IPS-20b (cell line): ENCODE data around the gene CDHR3.
"Not testable (repeated sequence)": the region's sequence is repeated elsewhere in the genome, so short reads cannot be mapped to it uniquely, and the experiment has no call there.

Experiments
- H3K27ac ChIP-seq: one replicate; pipeline ENCODE4 v1.5.1; 2013; ENCODE audit warnings: low read length
- H3K27me3 ChIP-seq: 2 replicates; pipeline ENCODE4 v1.6.1; 2013; ENCODE audit warnings: mild to moderate bottlenecking, low read length, inconsistent platforms; ENCODE audit not compliant: insufficient read depth
- H3K36me3 ChIP-seq: 2 replicates; pipeline ENCODE4 v1.6.1; 2013; ENCODE audit warnings: low read depth, mild to moderate bottlenecking, inconsistent platforms, low read length, moderate library complexity; ENCODE audit not compliant: insufficient read depth
- H3K4me1 ChIP-seq: 2 replicates; pipeline ENCODE4 v1.6.1; 2013; ENCODE audit warnings: mild to moderate bottlenecking, control low read depth, inconsistent platforms, low read length, moderate library complexity; ENCODE audit not compliant: insufficient read depth
- H3K4me3 ChIP-seq: 2 replicates; pipeline ENCODE4 v1.5.1; 2013; ENCODE audit warnings: mild to moderate bottlenecking, low read length, inconsistent platforms
- H3K9ac ChIP-seq: 2 replicates; pipeline ENCODE4 v1.6.1; 2013; ENCODE audit warnings: low read depth, mild to moderate bottlenecking, inconsistent platforms, low read length, moderate library complexity
- H3K9me3 ChIP-seq: 2 replicates; pipeline ENCODE4 v1.6.1; 2013; ENCODE audit warnings: mild to moderate bottlenecking, low read depth, low read length, inconsistent platforms; ENCODE audit not compliant: insufficient read depth

Gene CDHR3

GRCh38 chr7:105937411-105937810 lies 25.7 kb upstream of the CDHR3 start:
- Histone ChIP-seq H3K4me3 (no peak overlapping the region), H3K36me3 (no peaks in the 10 kb centered on the region), H3K9me3 (no peaks in the 10 kb centered on the region), H3K27me3 (no peaks in the 10 kb centered on the region), H3K27ac (no peak overlapping the region), H3K4me1 (peaks cover 9% of the 10 kb centered on the region; the same call in 1 of the 2 replicates), H3K9ac (no peak overlapping the region)

- H3K27me3 ChIP-seq = no peaks in the 10 kb centered on the region
- H3K27ac ChIP-seq = no peak overlapping the region
- H3K4me3 ChIP-seq = no peak overlapping the region
- H3K4me1 ChIP-seq = no peaks in the 10 kb centered on the region
- H3K9me3 ChIP-seq = no peaks in the 10 kb centered on the region
- H3K36me3 ChIP-seq = no peaks in the 10 kb centered on the region
- no peak overlapping the region for H3K9ac ChIP-seq
These were observed 23.0 kb upstream of the CDHR3 start for GRCh38 chr7:105940109-105940508.

DNA sequence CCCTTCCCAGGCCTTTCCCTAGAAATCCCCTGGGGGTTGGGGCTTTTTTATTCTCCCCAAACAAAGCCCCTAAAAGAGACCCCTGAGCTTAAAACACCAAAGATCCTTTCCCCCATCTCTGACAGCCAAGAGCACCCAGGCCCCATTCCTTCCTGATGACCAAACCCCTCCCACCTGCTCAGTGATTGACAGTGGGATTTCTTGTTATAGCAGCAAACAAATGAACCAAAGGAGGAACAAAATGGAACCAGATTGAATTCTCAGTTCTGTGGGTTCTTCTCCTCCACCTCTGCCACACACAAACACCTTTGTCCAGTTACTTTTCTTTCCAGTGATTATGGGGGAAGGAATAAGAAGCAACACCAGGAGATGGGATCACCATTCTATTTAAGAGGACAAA lies 21.5 kb upstream of the CDHR3 start:
- Histone ChIP-seq H3K27ac (no peak overlapping the region), H3K4me1 (no peaks in the 10 kb centered on the region), H3K36me3 (no peaks in the 10 kb centered on the region), H3K9me3 (no peaks in the 10 kb centered on the region), H3K9ac (no peak overlapping the region), H3K27me3 (no peaks in the 10 kb centered on the region), H3K4me3 (no peak overlapping the region)

- Histone ChIP-seq H3K9ac (no peak overlapping the region), H3K4me3 (no peak overlapping the region), H3K36me3 (no peaks in the 10 kb centered on the region), H3K9me3 (no peaks in the 10 kb centered on the region), H3K27me3 (no peaks in the 10 kb centered on the region), H3K27ac (no peak overlapping the region), H3K4me1 (no peaks in the 10 kb centered on the region)
These were observed 19.6 kb upstream of the CDHR3 start for GRCh38 chr7:105943486-105943885.

GRCh38 chr7:105945848-105946247 lies 17.2 kb upstream of the CDHR3 start:
- no peaks in the 10 kb centered on the region for H3K4me1 ChIP-seq
- H3K9ac ChIP-seq = no peak overlapping the region
- H3K4me3 ChIP-seq = no peak overlapping the region
- H3K36me3 ChIP-seq = no peaks in the 10 kb centered on the region
- no peak overlapping the region for H3K27ac ChIP-seq
- peaks cover 1% of the 10 kb centered on the region; the same call in 1 of the 2 replicates for H3K9me3 ChIP-seq
- no peaks in the 10 kb centered on the region for H3K27me3 ChIP-seq

DNA sequence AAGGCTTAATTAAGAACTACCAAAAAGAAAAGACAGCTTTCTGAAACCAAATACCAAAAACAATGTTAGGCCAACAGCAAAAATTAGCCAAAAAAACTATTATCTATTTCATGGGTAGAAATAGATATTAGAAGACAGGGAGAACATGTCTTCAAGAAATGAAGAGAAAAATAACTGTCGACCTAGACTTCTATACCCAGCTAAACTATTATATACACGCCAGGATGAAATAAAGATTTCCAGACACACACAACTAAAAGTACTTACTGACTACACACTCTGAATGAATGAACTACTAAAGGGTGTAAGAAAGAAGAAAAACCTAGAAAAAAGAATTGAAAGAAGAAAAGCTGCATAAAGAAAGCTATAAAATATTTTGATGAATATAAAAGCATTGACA lies 11.5 kb upstream of the CDHR3 start:
- no peaks in the 10 kb centered on the region for H3K4me1 ChIP-seq
- H3K36me3 ChIP-seq = no peaks in the 10 kb centered on the region
- H3K27me3 ChIP-seq = no peaks in the 10 kb centered on the region
- no peak overlapping the region for H3K4me3 ChIP-seq
- no peak overlapping the region for H3K9ac ChIP-seq
- no peak overlapping the region for H3K27ac ChIP-seq
- peaks cover 16% of the 10 kb centered on the region for H3K9me3 ChIP-seq

DNA sequence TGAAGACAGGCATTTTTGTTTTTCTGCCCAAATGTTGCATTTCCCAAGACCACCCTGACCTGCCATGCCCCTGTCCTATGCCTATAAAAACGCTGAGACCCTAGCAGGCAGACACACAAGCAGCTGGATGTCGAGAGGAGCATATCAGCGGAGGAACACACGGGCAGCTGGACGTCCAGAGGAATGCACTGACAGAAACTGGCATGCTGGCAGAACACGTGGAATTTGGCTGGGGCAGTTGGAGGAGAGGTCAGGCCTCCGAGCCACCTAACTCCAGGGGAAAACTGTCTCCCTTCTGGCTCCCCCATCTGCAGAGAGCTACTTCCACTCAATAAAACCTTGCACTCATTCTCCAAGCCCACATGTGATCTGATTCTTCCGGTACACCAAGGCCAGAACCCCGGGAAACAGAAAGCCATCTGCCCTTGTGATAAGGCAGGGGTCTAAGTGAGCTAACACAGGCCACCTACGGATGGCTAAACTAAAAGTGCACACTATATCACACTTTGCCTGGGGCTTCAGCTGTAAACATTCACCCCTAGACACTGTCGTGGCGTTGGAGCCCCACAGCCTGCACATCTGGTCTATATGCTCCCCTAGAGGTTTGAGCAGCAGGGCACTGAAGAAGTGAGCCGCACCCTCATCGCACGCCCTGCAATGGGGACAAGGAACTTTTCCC lies 10.0 kb upstream of the CDHR3 start:
- Histone ChIP-seq H3K27me3 (no peaks in the 10 kb centered on the region), H3K4me3 (no peak overlapping the region), H3K4me1 (no peaks in the 10 kb centered on the region), H3K9ac (no peak overlapping the region), H3K9me3 (peaks cover 16% of the 10 kb centered on the region), H3K36me3 (no peaks in the 10 kb centered on the region), H3K27ac (no peak overlapping the region)

DNA sequence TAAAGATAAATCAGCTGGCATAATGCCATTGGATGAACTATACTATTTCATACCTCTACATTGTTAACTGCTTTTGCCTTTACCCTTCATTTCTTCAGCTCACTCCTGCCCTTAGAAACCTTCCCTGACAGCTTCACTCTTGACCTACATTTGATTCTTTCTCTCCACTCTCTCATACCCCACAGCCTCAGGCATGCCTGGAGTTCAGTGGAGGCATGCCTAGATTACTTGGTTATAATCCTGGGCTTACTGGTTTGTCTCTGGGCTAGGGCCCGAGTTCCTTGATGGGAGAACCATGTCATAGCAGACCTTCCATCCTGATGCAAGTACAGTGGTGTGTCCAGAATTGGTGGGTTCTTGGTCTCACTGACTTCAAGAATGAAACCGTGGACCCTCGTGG lies 8.4 kb upstream of the CDHR3 start:
- H3K4me1 ChIP-seq = no peaks in the 10 kb centered on the region
- no peak overlapping the region for H3K27ac ChIP-seq
- H3K9me3 ChIP-seq = peaks cover 16% of the 10 kb centered on the region
- H3K9ac ChIP-seq = no peak overlapping the region
- H3K36me3 ChIP-seq = no peaks in the 10 kb centered on the region
- H3K27me3 ChIP-seq = no peaks in the 10 kb centered on the region
- no peak overlapping the region for H3K4me3 ChIP-seq

DNA sequence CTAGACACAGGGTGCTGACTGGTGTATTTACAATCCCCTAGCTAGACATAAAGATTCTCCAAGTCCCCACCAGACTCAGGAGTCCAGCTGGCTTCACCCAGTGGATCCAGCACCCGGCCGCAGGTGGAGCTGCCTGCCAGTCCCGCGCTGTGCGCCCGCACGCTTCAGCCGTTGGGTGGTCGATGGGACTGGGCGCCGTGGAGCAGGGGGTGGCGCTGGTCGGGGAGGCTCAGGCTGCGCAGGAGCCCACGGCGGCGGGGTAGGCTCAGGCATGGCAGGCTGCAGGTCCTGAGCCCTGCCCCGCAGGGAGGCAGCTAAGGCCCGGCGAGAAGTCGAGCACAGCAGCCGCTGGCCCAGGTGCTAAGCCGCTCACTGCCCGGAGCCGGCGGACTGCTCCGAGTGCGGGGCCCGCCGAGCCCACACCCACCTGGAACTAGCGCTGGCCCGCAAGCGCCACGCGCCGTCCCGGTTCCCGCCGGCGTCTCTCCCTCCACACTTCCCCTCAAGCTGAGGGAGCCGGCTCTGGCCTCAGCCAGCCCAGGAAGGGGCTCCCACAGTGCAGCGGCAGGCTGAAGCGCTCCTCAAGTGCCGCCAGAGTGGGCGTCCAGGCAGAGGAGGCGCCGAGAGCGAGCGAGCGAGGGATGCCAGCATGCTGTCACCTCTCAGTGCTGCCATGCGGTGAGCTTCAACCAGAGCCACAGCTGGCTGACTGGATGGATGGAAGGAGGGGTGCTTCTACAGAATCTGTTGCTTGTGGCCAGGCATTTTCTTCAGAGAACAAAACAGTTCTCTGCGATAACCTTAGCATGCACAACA lies 7.2 kb upstream of the CDHR3 start:
- not testable (repeated sequence) for H3K4me3 ChIP-seq, H3K4me1 ChIP-seq, H3K9ac ChIP-seq, H3K27ac ChIP-seq, H3K36me3 ChIP-seq, H3K27me3 ChIP-seq
- peaks cover 15% of the 10 kb centered on the region for H3K9me3 ChIP-seq

GRCh38 chr7:105958012-105958411 lies 5.1 kb upstream of the CDHR3 start:
- H3K27me3 ChIP-seq = no peaks in the 10 kb centered on the region

DNA sequence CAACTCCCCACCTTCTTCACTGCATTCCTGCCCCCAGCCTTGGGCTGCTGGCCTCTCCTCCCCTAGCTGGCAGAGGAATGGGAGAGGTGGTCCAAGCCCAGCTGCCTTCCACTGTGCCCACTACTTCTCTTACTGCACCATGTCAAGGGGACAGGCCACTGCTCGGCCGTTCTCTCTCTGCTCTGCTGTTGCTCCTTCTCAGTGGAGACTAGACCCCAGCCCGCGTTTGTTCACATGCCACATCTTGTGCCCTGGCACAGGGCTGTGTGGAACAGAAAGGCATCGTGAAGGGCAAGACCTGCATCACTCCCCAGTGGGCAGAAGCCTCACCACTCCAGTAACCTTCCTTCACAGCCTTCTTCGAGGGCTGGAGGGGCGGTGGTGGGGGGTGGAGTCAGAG lies 711 bp upstream of the CDHR3 start:
- Histone ChIP-seq H3K9ac (no peak overlapping the region), H3K4me3 (no peak overlapping the region), H3K9me3 (no peaks in the 10 kb centered on the region), H3K4me1 (peaks cover 2% of the 10 kb centered on the region; the same call in 1 of the 2 replicates), H3K36me3 (no peaks in the 10 kb centered on the region), H3K27ac (no peak overlapping the region), H3K27me3 (no peaks in the 10 kb centered on the region)

More at GRCh38 chr7:105958012-105958411, 5.1 kb upstream of the CDHR3 start:
- Histone ChIP-seq H3K9ac (no peak overlapping the region), H3K27ac (no peak overlapping the region), H3K4me3 (no peak overlapping the region), H3K36me3 (no peaks in the 10 kb centered on the region), H3K4me1 (no peaks in the 10 kb centered on the region; the same call in 1 of the 2 replicates), H3K9me3 (no peaks in the 10 kb centered on the region)

- H3K4me1 ChIP-seq = peaks cover 10% of the 10 kb centered on the region
- H3K9me3 ChIP-seq = no peaks in the 10 kb centered on the region
- H3K27ac ChIP-seq = no peak overlapping the region
- no peaks in the 10 kb centered on the region for H3K36me3 ChIP-seq
- H3K9ac ChIP-seq = no peak overlapping the region
- H3K27me3 ChIP-seq = no peaks in the 10 kb centered on the region
- no peak overlapping the region for H3K4me3 ChIP-seq
These were observed 8.8 kb downstream of the CDHR3 start for GRCh38 chr7:105971845-105972244.
